Kidney epithelial cell (primary cell): ENCODE results near the gene ANP32A. TPM values are rescaled to one million over a fixed set of nuclear protein-coding genes. Genes with fewer than 3 reads are reported as not detected.

Experiments
- DNase-seq: peaks from one replicate; pipeline ENCODE4 v3.0.0-alpha.2; 2010; ENCODE audit warnings: low read depth
- H3K27me3 ChIP-seq: 2 replicates; pipeline ENCODE4 v1.6.0; 2011; ENCODE audit warnings: low read length; ENCODE audit not compliant: control insufficient read depth, insufficient read depth
- H3K36me3 ChIP-seq: 2 replicates; pipeline ENCODE4 v1.5.1; 2011; ENCODE audit warnings: low read length; ENCODE audit not compliant: control insufficient read depth, insufficient read depth
- H3K4me3 ChIP-seq: 2 replicates; pipeline ENCODE4 v1.5.1; 2011; ENCODE audit warnings: low read depth, mild to moderate bottlenecking, control low read depth, low read length
- total RNA-seq: library from RNA; depleted of rRNA; stranded (reverse); fragments of >200 nt; gene quantifications from 2 replicates; pipeline ENCODE4 v1.2.3, GENCODE V29; 2015
- TF ChIP-seq, protein P1 (sequence below): IDR thresholded peaks from 2 replicates; pipeline ENCODE4 v1.5.1; 2011; ENCODE audit warnings: mild to moderate bottlenecking, moderate library complexity, low read length, control low read depth, inconsistent platforms; ENCODE audit not compliant: insufficient read depth, poor library complexity, severe bottlenecking

Gene ANP32A
- total RNA-seq, 1 donor from 2014 or later, result 46.8 TPM

GRCh38 chr15:68790910-68791309, 29.8 kb downstream of the ANP32A start:
- DNase-seq, result no peak
- no peaks in the 10 kb centered on the region for H3K27me3 ChIP-seq
- H3K4me3 ChIP-seq, result no peak overlapping the region
- H3K36me3 ChIP-seq, result no peaks in the 10 kb centered on the region
- TF ChIP-seq, protein P1, sequence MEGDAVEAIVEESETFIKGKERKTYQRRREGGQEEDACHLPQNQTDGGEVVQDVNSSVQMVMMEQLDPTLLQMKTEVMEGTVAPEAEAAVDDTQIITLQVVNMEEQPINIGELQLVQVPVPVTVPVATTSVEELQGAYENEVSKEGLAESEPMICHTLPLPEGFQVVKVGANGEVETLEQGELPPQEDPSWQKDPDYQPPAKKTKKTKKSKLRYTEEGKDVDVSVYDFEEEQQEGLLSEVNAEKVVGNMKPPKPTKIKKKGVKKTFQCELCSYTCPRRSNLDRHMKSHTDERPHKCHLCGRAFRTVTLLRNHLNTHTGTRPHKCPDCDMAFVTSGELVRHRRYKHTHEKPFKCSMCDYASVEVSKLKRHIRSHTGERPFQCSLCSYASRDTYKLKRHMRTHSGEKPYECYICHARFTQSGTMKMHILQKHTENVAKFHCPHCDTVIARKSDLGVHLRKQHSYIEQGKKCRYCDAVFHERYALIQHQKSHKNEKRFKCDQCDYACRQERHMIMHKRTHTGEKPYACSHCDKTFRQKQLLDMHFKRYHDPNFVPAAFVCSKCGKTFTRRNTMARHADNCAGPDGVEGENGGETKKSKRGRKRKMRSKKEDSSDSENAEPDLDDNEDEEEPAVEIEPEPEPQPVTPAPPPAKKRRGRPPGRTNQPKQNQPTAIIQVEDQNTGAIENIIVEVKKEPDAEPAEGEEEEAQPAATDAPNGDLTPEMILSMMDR, result no peak

DNA sequence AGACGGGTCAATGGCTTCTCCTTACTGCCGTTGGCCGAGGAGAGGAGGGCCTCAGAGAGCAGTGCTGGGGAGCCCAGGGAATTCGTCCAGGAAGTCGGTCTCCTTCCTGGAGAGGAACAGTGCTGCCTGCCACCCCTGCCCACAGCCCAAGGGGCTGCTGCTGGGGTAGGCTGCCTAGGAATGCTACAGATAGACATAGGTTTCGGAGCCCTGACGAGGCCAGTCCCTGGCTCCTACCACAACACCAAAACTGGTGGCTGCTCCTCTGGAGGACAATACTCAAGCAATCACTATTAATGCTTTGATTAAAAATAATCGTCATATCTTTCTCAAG, 30.5 kb downstream of the ANP32A start:
- Histone ChIP-seq H3K27me3 (no peaks in the 10 kb centered on the region), H3K36me3 (no peaks in the 10 kb centered on the region), H3K4me3 (no peak overlapping the region)
- DNase-seq, result no peak
- TF ChIP-seq, protein P1, result no peak

GRCh38 chr15:68789534-68790241, 31.0 kb downstream of the ANP32A start:
- DNase-seq, result no peak
- H3K36me3 ChIP-seq, result no peaks in the 10 kb centered on the region
- H3K4me3 ChIP-seq, result no peak overlapping the region
- no peaks in the 10 kb centered on the region for H3K27me3 ChIP-seq
- TF ChIP-seq, protein P1, result no peak

DNA sequence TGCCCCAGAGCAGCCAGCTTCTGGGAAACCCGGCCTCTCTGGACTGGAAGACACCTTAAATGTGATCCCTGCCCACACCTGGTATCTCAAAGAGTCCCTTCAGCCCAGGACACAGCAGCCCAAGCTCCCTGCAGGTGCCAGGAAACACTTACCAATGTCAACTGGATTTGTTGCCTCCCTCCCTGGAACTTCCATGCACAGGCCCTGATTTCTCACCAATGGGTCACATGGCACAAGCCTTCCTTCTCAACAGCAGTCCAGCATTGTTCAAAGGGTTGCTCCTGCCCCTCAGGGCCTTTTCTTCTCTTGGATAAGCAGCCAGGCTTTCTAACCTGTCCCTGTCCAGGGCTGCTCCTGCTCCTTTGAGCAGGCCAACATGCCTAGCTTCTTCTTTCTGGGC, 31.6 kb downstream of the ANP32A start:
- TF ChIP-seq, protein P1, result no peak
- H3K36me3 ChIP-seq, result no peaks in the 10 kb centered on the region
- no peak for DNase-seq
- no peak overlapping the region for H3K4me3 ChIP-seq
- no peaks in the 10 kb centered on the region for H3K27me3 ChIP-seq

GRCh38 chr15:68788264-68788624, 32.5 kb downstream of the ANP32A start:
- DNase-seq, result no peak
- TF ChIP-seq, protein P1, result no peak
- H3K36me3 ChIP-seq, result no peaks in the 10 kb centered on the region
- no peak overlapping the region for H3K4me3 ChIP-seq
- H3K27me3 ChIP-seq, result no peaks in the 10 kb centered on the region

DNA sequence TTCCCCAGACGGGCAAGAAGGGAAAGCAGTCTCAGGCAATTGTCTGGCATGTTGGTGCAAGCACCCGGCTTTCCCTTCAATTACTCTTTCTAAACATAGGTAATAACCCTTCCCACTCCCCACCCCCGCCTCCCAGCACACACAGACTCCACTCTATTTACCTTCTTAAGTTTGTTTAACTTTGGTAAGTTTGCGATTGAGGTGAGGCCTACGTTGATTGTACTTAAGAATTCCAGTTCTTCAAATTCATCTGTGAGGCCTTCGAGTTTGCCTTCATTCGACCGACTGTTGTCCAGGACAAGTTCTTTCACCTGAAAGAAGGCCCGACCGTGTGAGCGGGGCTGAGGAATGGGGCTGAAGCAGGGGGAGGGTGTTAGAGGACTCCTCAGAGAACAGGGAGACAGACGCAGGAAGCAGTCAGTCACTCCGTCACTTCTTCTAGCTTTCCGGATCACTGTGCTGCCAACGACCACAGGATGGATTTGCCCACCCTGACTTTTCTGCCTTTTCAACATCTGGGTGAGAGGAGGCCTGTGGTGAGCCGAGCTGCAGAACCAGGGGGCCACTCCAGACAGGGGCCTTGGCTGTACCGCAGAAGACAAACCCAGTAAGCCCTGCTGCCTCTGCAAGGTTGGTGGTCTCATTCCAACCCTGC, 33.0 kb downstream of the ANP32A start:
- TF ChIP-seq, protein P1, result no peak
- H3K27me3 ChIP-seq, result no peaks in the 10 kb centered on the region
- no peak overlapping the region for H3K4me3 ChIP-seq
- H3K36me3 ChIP-seq, result peaks cover 1% of the 10 kb centered on the region
- DNase-seq, result no peak
